Astrocyte of the cerebellum (primary cell): Measurements from ENCODE around the gene ANKZF1.

Source experiments
- DNase-seq: peaks from one replicate; pipeline ENCODE4 v3.0.0-alpha.2; 2011; ENCODE audit warnings: low read depth
- H3K4me3 ChIP-seq: 2 replicates; pipeline ENCODE4 v1.5.1; 2011; ENCODE audit warnings: mild to moderate bottlenecking, low read depth, low read length, moderate library complexity
- CTCF ChIP-seq: IDR thresholded peaks from 2 replicates; pipeline ENCODE4 v1.5.1; 2012; ENCODE audit warnings: low read length, low read depth, moderate library complexity, mild to moderate bottlenecking; ENCODE audit errors: missing control alignments
- in situ Hi-C: cut with HindIII; loops from 2 replicates; pipeline ENCODE4 v1.10.0; 2017; ENCODE audit warnings: low sequenced_read_pairs

Gene ANKZF1

GRCh38 chr2:219278655-219279150, 49.1 kb downstream of the ANKZF1 start:
- no peak for TF ChIP-seq CTCF
- in situ Hi-C loops, result no loop called here
- H3K4me3 ChIP-seq, result peak overlapping the region; percentile 61
- no peak for DNase-seq

GRCh38 chr2:219279151-219279915, 49.7 kb downstream of the ANKZF1 start, which contains the start of gene DNAJB2:
DNAJB2 (plus strand) TSS chr2:219279366; CDS start chr2:219279834, 468 bp downstream.
- peak within 1 kb of the TSS; percentile 61 for H3K4me3 ChIP-seq
- in situ Hi-C loops, result no loop called here
- peak; percentile 94 for DNase-seq
- TF ChIP-seq CTCF, result peak; percentile 1

- H3K4me3 ChIP-seq, result peak overlapping the region; percentile 61
- in situ Hi-C loops, result no loop called here
- TF ChIP-seq CTCF, result no peak
- no peak for DNase-seq
These were observed 50.4 kb downstream of the ANKZF1 start for GRCh38 chr2:219279916-219280516.

GRCh38 chr2:219280651-219281050, 51.0 kb downstream of the ANKZF1 start:
- no peak for TF ChIP-seq CTCF
- DNase-seq, result no peak
- in situ Hi-C loops, result no loop called here
- H3K4me3 ChIP-seq, result no peak overlapping the region

GRCh38 chr2:219281588-219281987, 52.0 kb downstream of the ANKZF1 start:
- in situ Hi-C loops, result no loop called here
- TF ChIP-seq CTCF, result no peak
- no peak overlapping the region for H3K4me3 ChIP-seq
- no peak for DNase-seq

GRCh38 chr2:219282375-219282774, 52.8 kb downstream of the ANKZF1 start:
- DNase-seq, result no peak
- in situ Hi-C loops, result no loop called here
- TF ChIP-seq CTCF, result no peak
- no peak overlapping the region for H3K4me3 ChIP-seq
